Neural cell (in vitro differentiated cells): Measurements from ENCODE around the gene ZNF512B. TPM values are rescaled to one million over a fixed set of nuclear protein-coding genes. Genes with fewer than 3 reads are reported as not detected.

Experiments used
- H2AFZ ChIP-seq: fragments of 200-600, 300-800 bp; sonication (generic), shearing (Covaris generic); 2 replicates; pipeline ENCODE4 v1.6.0; 2014; ENCODE audit warnings: low read depth, mild to moderate bottlenecking, antibody characterized with exemption, low read length, moderate library complexity
- H3F3A ChIP-seq: fragments of 200-600 bp; shearing (Covaris generic); 2 replicates; pipeline ENCODE4 v1.6.1; 2016; ENCODE audit warnings: mild to moderate bottlenecking, moderate library complexity, mixed read lengths, antibody characterized with exemption, low read length; ENCODE audit not compliant: insufficient read depth, poor library complexity, severe bottlenecking
- H3K27ac ChIP-seq: fragments of 200-600, 300-800 bp; sonication (generic), shearing (Covaris generic); 2 replicates; pipeline ENCODE4 v1.5.1; 2014; ENCODE audit warnings: mild to moderate bottlenecking, low read length, moderate library complexity
- H3K27me3 ChIP-seq: fragments of 300-800, 200-600 bp; sonication (generic), shearing (Covaris generic); 2 replicates; pipeline ENCODE4 v1.6.0; 2014; ENCODE audit warnings: mild to moderate bottlenecking, low read depth, low read length, moderate library complexity; ENCODE audit not compliant: insufficient read depth
- H3K36me3 ChIP-seq: fragments of 300-800, 200-600 bp; sonication (generic), shearing (Covaris generic); 2 replicates; pipeline ENCODE4 v1.5.1; 2014; ENCODE audit warnings: mild to moderate bottlenecking, antibody characterized with exemption, low read length, moderate library complexity; ENCODE audit not compliant: insufficient read depth
- H3K4me2 ChIP-seq: fragments of 300-800, 200-600 bp; sonication (generic), shearing (Covaris generic); 2 replicates; pipeline ENCODE4 v1.6.0; 2014; ENCODE audit warnings: mild to moderate bottlenecking, low read length
- H3K4me3 ChIP-seq: fragments of 300-800, 200-600 bp; sonication (generic), shearing (Covaris generic); 2 replicates; pipeline ENCODE4 v1.5.1; 2014; ENCODE audit warnings: mild to moderate bottlenecking, low read length, moderate library complexity
- H3K79me2 ChIP-seq: fragments of 200-600 bp; shearing (Covaris generic); replicated peaks from 2 replicates; pipeline ENCODE4 v1.6.0; 2014; ENCODE audit warnings: mild to moderate bottlenecking, low read length, moderate library complexity; ENCODE audit not compliant: insufficient read depth
- H3K9ac ChIP-seq: fragments of 300-800, 200-600 bp; sonication (generic), shearing (Covaris generic); 2 replicates; pipeline ENCODE4 v1.6.1; 2016; ENCODE audit warnings: mild to moderate bottlenecking, low read length, mixed read lengths
- H3K9me2 ChIP-seq: fragments of 200-600 bp; shearing (Covaris generic); 2 replicates; pipeline ENCODE4 v1.6.1; 2016; ENCODE audit warnings: mild to moderate bottlenecking, low read length, mixed read lengths; ENCODE audit not compliant: insufficient read depth
- H3K9me3 ChIP-seq: fragments of 200-600, 300-800 bp; sonication (generic), shearing (Covaris generic); 2 replicates; pipeline ENCODE4 v1.6.1; 2016; ENCODE audit warnings: mild to moderate bottlenecking, mixed run types, low read length, moderate library complexity, mixed read lengths
- H4K20me1 ChIP-seq: fragments of 200-600 bp; shearing (Covaris generic); 2 replicates; pipeline ENCODE4 v1.6.1; 2016; ENCODE audit warnings: mild to moderate bottlenecking, mixed run types; ENCODE audit not compliant: insufficient read depth
- EP300 ChIP-seq: fragments of 450-650 bp; conservative IDR thresholded peaks from 2 replicates; pipeline ENCODE4 v1.6.1; 2014; ENCODE audit warnings: antibody characterized with exemption, mild to moderate bottlenecking, moderate library complexity; ENCODE audit not compliant: poor library complexity, severe bottlenecking
- EZH2 ChIP-seq: fragments of 200-600, 300-800 bp; shearing (Covaris generic), sonication (generic); IDR thresholded peaks from 2 replicates; pipeline ENCODE4 v1.6.1; 2014; ENCODE audit warnings: antibody characterized with exemption, low read length, borderline replicate concordance, mild to moderate bottlenecking; ENCODE audit not compliant: insufficient read depth, poor library complexity, severe bottlenecking
- MXI1 ChIP-seq: fragments of 450-650 bp; conservative IDR thresholded peaks from 2 replicates; pipeline ENCODE4 v1.6.1; 2014; ENCODE audit warnings: antibody characterized with exemption, mild to moderate bottlenecking; ENCODE audit not compliant: poor library complexity, severe bottlenecking
- POLR2AphosphoS5 ChIP-seq: IDR thresholded peaks from 2 replicates; pipeline ENCODE4 v1.6.1; 2012
- RAD21 ChIP-seq: fragments of 450-650 bp; conservative IDR thresholded peaks from 2 replicates; pipeline ENCODE4 v1.6.1; 2014; ENCODE audit warnings: antibody characterized with exemption, mild to moderate bottlenecking, moderate library complexity
- SMC3 ChIP-seq: fragments of 450-650 bp; conservative IDR thresholded peaks from 2 replicates; pipeline ENCODE4 v1.6.1; 2014; ENCODE audit warnings: antibody characterized with exemption, mild to moderate bottlenecking, moderate library complexity; ENCODE audit not compliant: poor library complexity
- TAF1 ChIP-seq: IDR thresholded peaks from 2 replicates; pipeline ENCODE4 v1.6.1; 2012; ENCODE audit warnings: low read depth
- polyA plus RNA-seq: library from polyadenylated mRNA; depleted of rRNA; stranded (reverse); fragments of >200 nt; gene quantifications from 2 replicates; pipeline ENCODE4 v1.2.3, GENCODE V29; 2014
- TF ChIP-seq, protein P1 (sequence below): IDR thresholded peaks from 2 replicates; pipeline ENCODE4 v1.6.1; 2012; ENCODE audit warnings: borderline replicate concordance
- TF ChIP-seq, protein P2 (sequence below): fragments of 450-650 bp; IDR thresholded peaks from 2 replicates; pipeline ENCODE4 v1.5.1; 2014; ENCODE audit warnings: antibody characterized with exemption, mild to moderate bottlenecking, moderate library complexity; ENCODE audit not compliant: poor library complexity, severe bottlenecking

The ZNF512B gene
- polyA plus RNA-seq, 1 donor from 2014 or later, result 25.7 TPM

DNA sequence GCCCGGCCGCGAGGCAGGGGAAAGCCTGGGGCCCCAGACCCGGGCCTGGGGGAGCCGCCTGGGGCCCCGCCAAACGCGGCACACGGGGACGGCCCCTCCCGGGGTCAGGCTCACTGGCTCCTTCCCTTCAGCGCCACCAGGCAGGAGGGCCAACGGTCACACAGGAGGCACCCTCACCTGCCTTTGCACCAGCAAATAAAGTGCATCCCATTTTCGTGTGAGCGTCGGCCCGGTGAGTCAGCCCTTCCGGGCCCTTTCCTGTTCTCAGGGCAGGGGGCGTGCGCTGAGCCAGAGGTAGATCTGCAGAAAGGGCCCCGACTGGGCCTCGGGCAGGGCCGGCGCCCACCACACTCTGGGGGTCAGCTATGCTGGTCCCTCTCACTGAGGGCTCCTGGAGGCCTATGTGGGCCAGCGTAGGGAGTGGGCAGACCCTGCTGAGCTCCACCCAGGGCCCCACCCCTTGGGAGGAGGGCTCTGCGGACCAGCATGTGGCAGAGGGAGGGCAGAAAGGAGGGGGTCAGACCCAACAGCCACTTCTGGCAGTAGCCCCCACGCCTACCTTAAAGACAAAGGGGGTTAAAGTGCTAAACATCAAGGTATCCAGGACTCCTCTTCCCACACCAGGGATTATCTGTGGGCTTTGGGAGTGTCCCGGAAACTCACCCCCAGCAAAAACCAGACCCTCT is 12.6 kb downstream of the ZNF512B start:
- peak overlapping the region; percentile 45 for H3K9ac ChIP-seq
- peak overlapping the region; percentile 98 for H3K4me3 ChIP-seq
- no peaks in the 10 kb centered on the region for H3K9me3 ChIP-seq
- no peaks in the 10 kb centered on the region for H3K36me3 ChIP-seq
- no peaks in the 10 kb centered on the region for H3K9me2 ChIP-seq
- H2AFZ ChIP-seq, result no peak overlapping the region
- H3F3A ChIP-seq, result no peaks in the 10 kb centered on the region
- H3K79me2 ChIP-seq, result peaks cover 28% of the 10 kb centered on the region
- H4K20me1 ChIP-seq, result no peaks in the 10 kb centered on the region
- peak overlapping the region; percentile 84 for H3K4me2 ChIP-seq
- TF ChIP-seq EP300 (no peak), MXI1 (no peak), SMC3 (no peak), TAF1 (no peak), EZH2 (no peak), RAD21 (no peak), POLR2AphosphoS5 (no peak)
- TF ChIP-seq, protein P1, sequence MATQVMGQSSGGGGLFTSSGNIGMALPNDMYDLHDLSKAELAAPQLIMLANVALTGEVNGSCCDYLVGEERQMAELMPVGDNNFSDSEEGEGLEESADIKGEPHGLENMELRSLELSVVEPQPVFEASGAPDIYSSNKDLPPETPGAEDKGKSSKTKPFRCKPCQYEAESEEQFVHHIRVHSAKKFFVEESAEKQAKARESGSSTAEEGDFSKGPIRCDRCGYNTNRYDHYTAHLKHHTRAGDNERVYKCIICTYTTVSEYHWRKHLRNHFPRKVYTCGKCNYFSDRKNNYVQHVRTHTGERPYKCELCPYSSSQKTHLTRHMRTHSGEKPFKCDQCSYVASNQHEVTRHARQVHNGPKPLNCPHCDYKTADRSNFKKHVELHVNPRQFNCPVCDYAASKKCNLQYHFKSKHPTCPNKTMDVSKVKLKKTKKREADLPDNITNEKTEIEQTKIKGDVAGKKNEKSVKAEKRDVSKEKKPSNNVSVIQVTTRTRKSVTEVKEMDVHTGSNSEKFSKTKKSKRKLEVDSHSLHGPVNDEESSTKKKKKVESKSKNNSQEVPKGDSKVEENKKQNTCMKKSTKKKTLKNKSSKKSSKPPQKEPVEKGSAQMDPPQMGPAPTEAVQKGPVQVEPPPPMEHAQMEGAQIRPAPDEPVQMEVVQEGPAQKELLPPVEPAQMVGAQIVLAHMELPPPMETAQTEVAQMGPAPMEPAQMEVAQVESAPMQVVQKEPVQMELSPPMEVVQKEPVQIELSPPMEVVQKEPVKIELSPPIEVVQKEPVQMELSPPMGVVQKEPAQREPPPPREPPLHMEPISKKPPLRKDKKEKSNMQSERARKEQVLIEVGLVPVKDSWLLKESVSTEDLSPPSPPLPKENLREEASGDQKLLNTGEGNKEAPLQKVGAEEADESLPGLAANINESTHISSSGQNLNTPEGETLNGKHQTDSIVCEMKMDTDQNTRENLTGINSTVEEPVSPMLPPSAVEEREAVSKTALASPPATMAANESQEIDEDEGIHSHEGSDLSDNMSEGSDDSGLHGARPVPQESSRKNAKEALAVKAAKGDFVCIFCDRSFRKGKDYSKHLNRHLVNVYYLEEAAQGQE, result no peak
- TF ChIP-seq, protein P2, sequence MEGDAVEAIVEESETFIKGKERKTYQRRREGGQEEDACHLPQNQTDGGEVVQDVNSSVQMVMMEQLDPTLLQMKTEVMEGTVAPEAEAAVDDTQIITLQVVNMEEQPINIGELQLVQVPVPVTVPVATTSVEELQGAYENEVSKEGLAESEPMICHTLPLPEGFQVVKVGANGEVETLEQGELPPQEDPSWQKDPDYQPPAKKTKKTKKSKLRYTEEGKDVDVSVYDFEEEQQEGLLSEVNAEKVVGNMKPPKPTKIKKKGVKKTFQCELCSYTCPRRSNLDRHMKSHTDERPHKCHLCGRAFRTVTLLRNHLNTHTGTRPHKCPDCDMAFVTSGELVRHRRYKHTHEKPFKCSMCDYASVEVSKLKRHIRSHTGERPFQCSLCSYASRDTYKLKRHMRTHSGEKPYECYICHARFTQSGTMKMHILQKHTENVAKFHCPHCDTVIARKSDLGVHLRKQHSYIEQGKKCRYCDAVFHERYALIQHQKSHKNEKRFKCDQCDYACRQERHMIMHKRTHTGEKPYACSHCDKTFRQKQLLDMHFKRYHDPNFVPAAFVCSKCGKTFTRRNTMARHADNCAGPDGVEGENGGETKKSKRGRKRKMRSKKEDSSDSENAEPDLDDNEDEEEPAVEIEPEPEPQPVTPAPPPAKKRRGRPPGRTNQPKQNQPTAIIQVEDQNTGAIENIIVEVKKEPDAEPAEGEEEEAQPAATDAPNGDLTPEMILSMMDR, result no peak
- no peaks in the 10 kb centered on the region for H3K27me3 ChIP-seq
- H3K27ac ChIP-seq, result peak overlapping the region; percentile 28

DNA sequence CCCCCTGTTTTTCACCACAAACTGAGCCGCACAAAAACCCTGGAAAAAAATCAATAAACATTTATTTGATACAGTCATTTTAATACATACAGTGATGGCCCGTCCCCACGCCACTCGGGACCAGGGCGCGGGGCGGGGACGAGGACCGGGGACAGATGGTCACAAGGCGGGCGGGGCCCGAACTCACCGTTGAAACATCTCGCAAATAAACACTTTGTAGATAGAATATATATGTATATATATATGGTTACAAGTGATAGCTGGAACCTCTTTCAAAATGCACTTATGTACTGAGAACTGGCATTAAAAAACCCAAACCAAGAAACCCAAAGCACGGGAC is 13.1 kb downstream of the ZNF512B start:
- Histone ChIP-seq H3K4me3 (peak overlapping the region; percentile 98), H3K9me2 (no peaks in the 10 kb centered on the region), H4K20me1 (no peaks in the 10 kb centered on the region), H3K9ac (peak overlapping the region; percentile 45), H3F3A (no peaks in the 10 kb centered on the region), H3K4me2 (peak overlapping the region; percentile 84), H3K27ac (peak overlapping the region; percentile 28), H3K9me3 (no peaks in the 10 kb centered on the region), H3K79me2 (peaks cover 32% of the 10 kb centered on the region), H3K36me3 (no peaks in the 10 kb centered on the region), H3K27me3 (no peaks in the 10 kb centered on the region), H2AFZ (no peak overlapping the region)
- TF ChIP-seq EZH2 (no peak), EP300 (no peak), SMC3 (no peak), MXI1 (no peak), POLR2AphosphoS5 (no peak), RAD21 (no peak), TAF1 (no peak)
- TF ChIP-seq, protein P1, result no peak
- TF ChIP-seq, protein P2, result no peak
